Stomach (tissue), 4 donors: Measurements from ENCODE around the gene MGAT5.

ENCODE experiments used
- EP300 ChIP-seq: sonication (generic); formaldehyde crosslinking; IDR thresholded peaks from one replicate; pipeline ENCODE4 v1.6.1; 2017; ENCODE audit warnings: antibody characterized with exemption
- POLR2A ChIP-seq, 4 donors: fragments of 450-650 bp; IDR thresholded peaks; one replicate each; pipeline ENCODE4 v1.6.1; 2016; ENCODE audit warnings: antibody characterized with exemption in 4 of 4, control low read depth in 2 of 4, mild to moderate bottlenecking in 1 of 4, moderate library complexity in 1 of 4
- POLR2AphosphoS5 ChIP-seq, 3 donors: sonication (generic); formaldehyde crosslinking; IDR thresholded peaks; one replicate each; pipeline ENCODE4 v1.6.1; 2016; ENCODE audit warnings: antibody characterized with exemption in 3 of 3
- TF ChIP-seq, protein P1 (sequence below), 7 experiments: fragments of 450-650 bp in 4 of 7; fragments of 200-600 bp in 3 of 7; sonication (generic) in 3 of 7; IDR thresholded peaks; one replicate each; pipeline ENCODE4 v1.5.1; 2016 to 2019; ENCODE audit warnings: antibody characterized with exemption in 7 of 7, control low read depth in 2 of 7, mild to moderate bottlenecking in 1 of 7

DNA sequence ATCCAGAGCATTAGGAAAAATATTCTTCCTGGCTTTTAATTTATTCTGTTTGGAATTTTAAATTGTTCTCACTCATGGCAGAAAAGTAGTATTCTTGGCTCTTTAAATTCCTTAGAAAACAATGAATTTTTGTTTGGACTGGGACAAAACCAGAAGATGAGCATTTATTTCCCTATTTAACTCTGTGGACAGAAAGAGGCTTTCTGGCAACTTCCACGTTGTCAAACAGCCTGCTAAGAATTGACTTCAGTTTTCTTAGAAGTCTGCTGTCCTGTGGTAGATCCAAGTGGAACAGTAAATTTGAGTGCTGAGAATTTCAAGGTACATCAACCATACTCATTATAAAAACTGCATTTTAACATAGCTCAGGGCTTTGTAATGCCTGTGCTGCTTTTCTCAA, 83.8 kb downstream of the MGAT5 start:
- TF ChIP-seq, protein P1, sequence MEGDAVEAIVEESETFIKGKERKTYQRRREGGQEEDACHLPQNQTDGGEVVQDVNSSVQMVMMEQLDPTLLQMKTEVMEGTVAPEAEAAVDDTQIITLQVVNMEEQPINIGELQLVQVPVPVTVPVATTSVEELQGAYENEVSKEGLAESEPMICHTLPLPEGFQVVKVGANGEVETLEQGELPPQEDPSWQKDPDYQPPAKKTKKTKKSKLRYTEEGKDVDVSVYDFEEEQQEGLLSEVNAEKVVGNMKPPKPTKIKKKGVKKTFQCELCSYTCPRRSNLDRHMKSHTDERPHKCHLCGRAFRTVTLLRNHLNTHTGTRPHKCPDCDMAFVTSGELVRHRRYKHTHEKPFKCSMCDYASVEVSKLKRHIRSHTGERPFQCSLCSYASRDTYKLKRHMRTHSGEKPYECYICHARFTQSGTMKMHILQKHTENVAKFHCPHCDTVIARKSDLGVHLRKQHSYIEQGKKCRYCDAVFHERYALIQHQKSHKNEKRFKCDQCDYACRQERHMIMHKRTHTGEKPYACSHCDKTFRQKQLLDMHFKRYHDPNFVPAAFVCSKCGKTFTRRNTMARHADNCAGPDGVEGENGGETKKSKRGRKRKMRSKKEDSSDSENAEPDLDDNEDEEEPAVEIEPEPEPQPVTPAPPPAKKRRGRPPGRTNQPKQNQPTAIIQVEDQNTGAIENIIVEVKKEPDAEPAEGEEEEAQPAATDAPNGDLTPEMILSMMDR (IDR thresholded peaks at IDR 0.05), result no peak
- TF ChIP-seq POLR2A (IDR thresholded peaks at IDR 0.05) (no peak), EP300 (no peak), POLR2AphosphoS5 (IDR thresholded peaks at IDR 0.05) (no peak)
